HG02798 (cell line): Measurements from ENCODE around the gene MRPS27.

Experiments used
- ATAC-seq: cut with Tn5 transposase; IDR thresholded peaks from one replicate; pipeline ENCODE4 v1.9.1; 2021; ENCODE audit warnings: mild to moderate bottlenecking; ENCODE audit not compliant: unreplicated experiment, poor library complexity

MRPS27 gene

GRCh38 chr5:72209147-72210115, 110.6 kb downstream of the MRPS27 start:
- ATAC-seq = no peak

DNA sequence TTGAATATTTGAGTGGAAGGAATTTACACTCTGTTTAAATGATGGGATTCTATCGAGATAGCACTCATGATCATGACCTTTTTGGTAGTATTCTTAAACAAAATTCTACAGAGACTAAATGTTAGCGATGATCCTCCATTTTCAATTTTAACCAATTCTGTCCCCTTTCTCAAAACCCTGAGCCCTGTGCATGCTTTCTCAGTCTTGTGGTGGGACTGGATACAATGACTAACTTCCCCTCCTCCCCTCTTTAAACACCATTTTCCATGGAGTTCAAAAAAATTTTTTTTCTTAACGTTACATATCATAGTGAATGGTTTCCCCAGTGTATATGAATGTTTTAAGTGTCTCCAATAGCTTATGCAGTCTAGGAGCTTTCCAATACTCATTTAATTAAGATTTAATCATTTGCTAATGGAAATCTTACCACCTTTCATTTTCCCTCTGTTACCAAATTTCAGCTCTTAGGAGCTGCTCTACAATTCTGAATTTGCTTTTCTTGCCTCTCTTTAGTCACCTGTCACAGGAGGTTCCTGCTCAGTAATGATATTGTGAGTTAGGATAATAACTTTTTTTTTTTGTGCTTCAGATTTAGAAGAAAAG, 111.6 kb downstream of the MRPS27 start:
- ATAC-seq = no peak

- ATAC-seq = no peak
Observed at GRCh38 chr5:72206994-72207393, 113.0 kb downstream of the MRPS27 start.

DNA sequence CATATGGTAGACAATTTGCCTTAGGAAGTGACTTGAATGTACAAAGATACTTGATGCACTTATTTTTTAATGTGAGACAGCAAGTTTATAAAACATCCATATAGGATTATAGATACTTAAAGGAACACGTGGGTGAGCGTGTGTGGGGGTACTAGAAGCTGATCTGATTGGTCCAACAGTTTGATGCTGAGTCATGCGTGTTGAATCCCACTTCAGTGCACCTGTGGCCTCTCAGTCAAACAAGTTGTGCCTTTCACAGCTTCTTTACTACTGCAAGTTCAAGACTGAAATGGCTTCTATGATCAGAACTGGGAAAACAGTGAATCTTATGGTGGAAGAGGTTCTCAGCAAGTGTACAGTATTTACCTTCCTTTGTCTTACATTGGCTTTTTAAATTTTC, 113.9 kb downstream of the MRPS27 start:
- no peak for ATAC-seq

DNA sequence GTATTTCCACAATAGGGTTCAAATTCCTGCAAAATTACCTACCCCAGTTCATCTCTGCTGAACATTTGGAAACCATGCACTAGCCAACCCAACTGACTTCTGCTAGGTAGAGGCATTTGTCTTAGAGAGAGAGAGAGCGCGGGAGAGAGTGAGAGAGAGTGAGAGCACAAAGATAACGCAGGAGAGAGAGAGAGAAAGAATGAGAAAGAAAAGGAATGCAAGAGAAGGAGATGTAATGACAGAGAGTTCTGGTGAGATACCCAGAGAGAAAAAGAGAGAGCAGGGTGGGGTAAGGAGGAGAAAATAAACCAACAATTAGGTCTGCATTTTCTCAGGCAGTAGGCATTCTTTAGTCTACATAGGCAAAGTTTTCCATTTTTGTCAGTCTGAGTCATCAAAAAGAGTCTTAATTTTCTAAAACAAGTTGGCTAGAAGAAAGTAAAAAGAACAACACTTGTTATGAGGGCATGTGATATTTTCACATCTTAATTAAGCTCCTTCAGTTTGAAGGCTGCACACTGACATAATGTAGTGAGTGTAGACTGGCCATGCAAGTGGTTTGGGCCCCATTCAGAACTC, 114.5 kb downstream of the MRPS27 start:
- no peak for ATAC-seq

DNA sequence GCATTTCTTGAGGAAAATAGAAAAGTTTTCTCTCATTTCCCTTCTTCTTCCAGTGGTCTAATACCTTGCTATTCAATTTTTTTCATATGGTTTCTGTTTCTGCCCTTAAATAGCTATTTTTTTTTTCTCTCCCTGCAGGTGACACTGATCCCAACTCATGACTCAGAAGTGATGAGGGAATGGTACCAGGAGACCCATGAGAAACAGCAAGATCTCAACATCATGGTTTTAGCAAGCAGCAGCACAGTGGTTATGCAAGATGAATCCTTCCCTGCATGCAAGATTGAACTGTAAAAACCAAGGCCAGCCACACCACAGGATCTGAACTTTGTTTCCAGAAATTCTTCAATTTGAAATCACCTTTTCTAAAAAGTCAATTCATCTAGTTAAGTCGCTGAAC, 115.1 kb downstream of the MRPS27 start:
- ATAC-seq = no peak

GRCh38 chr5:72203251-72203845, 116.7 kb downstream of the MRPS27 start:
- no peak for ATAC-seq

DNA sequence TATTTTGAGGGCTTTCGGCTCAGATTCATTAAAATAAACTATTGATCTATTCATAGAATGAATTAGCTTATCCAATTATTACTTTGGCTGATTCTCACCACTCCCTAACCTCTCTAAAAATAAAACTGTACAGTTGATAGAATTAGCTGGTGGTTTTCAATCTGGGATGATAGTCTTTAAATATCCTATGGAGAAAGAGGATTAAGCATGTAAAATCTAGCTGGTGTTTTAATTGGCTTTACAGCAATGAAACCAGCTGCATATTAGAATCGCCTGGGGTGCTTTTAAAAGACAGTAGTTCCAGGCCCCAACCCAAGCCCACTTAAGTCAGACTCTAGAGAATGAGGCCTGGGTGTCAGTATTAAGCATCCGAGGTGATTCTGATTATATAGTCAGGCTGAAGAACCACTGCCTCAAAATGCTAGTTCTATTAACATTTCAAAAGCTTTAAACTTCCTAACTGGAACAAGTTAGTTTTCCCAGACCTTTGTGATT, 117.7 kb downstream of the MRPS27 start:
- no peak for ATAC-seq

GRCh38 chr5:72199681-72200080, 120.4 kb downstream of the MRPS27 start:
- ATAC-seq = no peak

DNA sequence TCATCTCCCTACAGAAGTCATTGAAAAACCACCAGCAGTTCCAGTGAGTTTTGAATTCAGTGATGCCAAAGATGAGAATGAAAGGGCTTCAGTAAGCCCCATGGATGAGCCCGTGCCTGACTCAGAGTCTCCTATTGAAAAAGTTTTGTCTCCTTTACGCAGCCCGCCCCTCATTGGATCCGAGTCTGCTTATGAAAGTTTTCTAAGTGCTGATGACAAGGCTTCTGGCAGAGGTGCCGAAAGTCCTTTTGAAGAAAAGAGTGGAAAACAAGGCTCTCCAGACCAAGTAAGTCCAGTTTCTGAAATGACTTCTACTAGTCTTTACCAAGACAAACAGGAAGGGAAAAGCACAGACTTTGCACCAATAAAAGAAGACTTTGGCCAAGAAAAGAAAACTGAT, 122.6 kb downstream of the MRPS27 start:
- ATAC-seq = no peak

- no peak for ATAC-seq
Observed at GRCh38 chr5:72195581-72195980, 124.5 kb downstream of the MRPS27 start.

GRCh38 chr5:72194846-72195245, 125.2 kb downstream of the MRPS27 start:
- ATAC-seq = peak; percentile 93

- ATAC-seq = no peak
Observed at GRCh38 chr5:72191404-72191803, 128.6 kb downstream of the MRPS27 start.

- ATAC-seq = no peak
Observed at GRCh38 chr5:72189146-72189545, 130.9 kb downstream of the MRPS27 start.

GRCh38 chr5:72188166-72188565, 131.9 kb downstream of the MRPS27 start:
- no peak for ATAC-seq

- no peak for ATAC-seq
Observed at GRCh38 chr5:72187388-72188075, 132.5 kb downstream of the MRPS27 start.

GRCh38 chr5:72185496-72186329, 134.3 kb downstream of the MRPS27 start:
- ATAC-seq = no peak

DNA sequence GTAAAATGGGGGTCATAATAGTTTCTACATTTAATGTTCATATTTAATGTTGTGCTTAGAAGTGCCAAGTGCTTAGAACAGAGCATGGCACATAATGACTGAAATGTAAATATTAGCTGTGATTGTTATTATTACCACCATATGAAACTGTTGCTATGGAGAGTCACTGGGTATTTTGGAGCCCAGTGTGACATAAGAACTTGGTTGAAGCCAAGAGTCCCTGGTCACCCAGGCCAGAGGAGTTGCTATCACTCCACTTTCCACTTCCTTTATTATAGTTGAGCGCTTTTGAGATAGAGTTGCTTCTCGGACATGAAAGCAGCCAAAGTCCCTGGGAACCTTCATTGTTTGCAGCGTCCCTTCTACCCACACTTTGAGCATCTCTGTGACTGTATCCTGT, 135.6 kb downstream of the MRPS27 start:
- no peak for ATAC-seq

- ATAC-seq = no peak
Observed at GRCh38 chr5:72183101-72183520, 136.9 kb downstream of the MRPS27 start.
